RCC 7860 (cell line): ENCODE results near the gene KANSL3.

Source experiments
- DNase-seq: peaks from one replicate; pipeline ENCODE4 v3.0.0-alpha.2; 2015; ENCODE audit warnings: low spot score
- FAIRE-seq: peaks from 2 replicates; lab custom pipeline; 2012; peaks lifted over from hg19 to GRCh38; lab: Jason Lieb, UNC

KANSL3 gene

GRCh38 chr2:96546797-96547196, 91.3 kb downstream of the KANSL3 start:
- DNase-seq: no peak
- FAIRE-seq: no peak

GRCh38 chr2:96546321-96546720, 91.8 kb downstream of the KANSL3 start:
- no peak for DNase-seq
- FAIRE-seq: no peak
